NCI-H128 (cell line): ENCODE data around the gene PADI2.

Experiments used
- DNase-seq: peaks from one replicate; lab custom pipeline; 2025; ENCODE audit not compliant: unreplicated experiment; lab: John Stamatoyannopoulos, UW

Gene PADI2

GRCh38 chr1:17059391-17060305, 59.6 kb downstream of the PADI2 start:
- DNase-seq, result peak; percentile 48

GRCh38 chr1:17056551-17056950, 62.7 kb downstream of the PADI2 start:
- DNase-seq, result no peak

- no peak for DNase-seq
Measured at GRCh38 chr1:17055801-17056200, 63.5 kb downstream of the PADI2 start.

GRCh38 chr1:17053685-17054410, 65.4 kb downstream of the PADI2 start, which contains the start of gene SDHB:
Gene SDHB (minus strand): TSS chr1:17054032. CDS start chr1:17054019, 13 bp downstream.
- DNase-seq, result peak; percentile 99

GRCh38 chr1:17053086-17053684, 66.1 kb downstream of the PADI2 start:
- no peak for DNase-seq

- DNase-seq, result no peak
Measured at GRCh38 chr1:17052641-17053040, 66.6 kb downstream of the PADI2 start.

- no peak for DNase-seq
Measured at GRCh38 chr1:17052038-17052437, 67.2 kb downstream of the PADI2 start.

- DNase-seq, result no peak
Measured at GRCh38 chr1:17047924-17048323, 71.3 kb downstream of the PADI2 start.

- no peak for DNase-seq
Measured at GRCh38 chr1:17046334-17046657, 73.0 kb downstream of the PADI2 start.

- peak; percentile 64 for DNase-seq
Measured at GRCh38 chr1:17045634-17046333, 73.5 kb downstream of the PADI2 start.

GRCh38 chr1:17045150-17045549, 74.1 kb downstream of the PADI2 start:
- no peak for DNase-seq

- DNase-seq, result no peak
Measured at GRCh38 chr1:17043676-17044075, 75.6 kb downstream of the PADI2 start.

GRCh38 chr1:17040135-17040534, 79.1 kb downstream of the PADI2 start:
- no peak for DNase-seq

- no peak for DNase-seq
Measured at GRCh38 chr1:17039522-17039921, 79.7 kb downstream of the PADI2 start.

GRCh38 chr1:17033481-17033880, 85.8 kb downstream of the PADI2 start:
- DNase-seq, result no peak

- DNase-seq, result no peak
Measured at GRCh38 chr1:17032741-17033140, 86.5 kb downstream of the PADI2 start.

- DNase-seq, result no peak
Measured at GRCh38 chr1:17031436-17031835, 87.8 kb downstream of the PADI2 start.

- DNase-seq, result no peak
Measured at GRCh38 chr1:17030206-17030605, 89.0 kb downstream of the PADI2 start.

- no peak for DNase-seq
Measured at GRCh38 chr1:17028662-17029188, 90.5 kb downstream of the PADI2 start.

- no peak for DNase-seq
Measured at GRCh38 chr1:17027900-17028299, 91.4 kb downstream of the PADI2 start.

GRCh38 chr1:17027403-17027802, 91.8 kb downstream of the PADI2 start:
- no peak for DNase-seq
